Neural cell (in vitro differentiated cells): ENCODE data around the gene PTPDC1. TPM values are rescaled to one million over a fixed set of nuclear protein-coding genes. Genes with fewer than 3 reads are reported as not detected.

Source experiments
- H2AFZ ChIP-seq: fragments of 200-600, 300-800 bp; sonication (generic), shearing (Covaris generic); 2 replicates; pipeline ENCODE4 v1.6.0; 2014; ENCODE audit warnings: low read depth, mild to moderate bottlenecking, antibody characterized with exemption, low read length, moderate library complexity
- H3F3A ChIP-seq: fragments of 200-600 bp; shearing (Covaris generic); 2 replicates; pipeline ENCODE4 v1.6.1; 2016; ENCODE audit warnings: mild to moderate bottlenecking, moderate library complexity, mixed read lengths, antibody characterized with exemption, low read length; ENCODE audit not compliant: insufficient read depth, poor library complexity, severe bottlenecking
- H3K27ac ChIP-seq: fragments of 200-600, 300-800 bp; sonication (generic), shearing (Covaris generic); 2 replicates; pipeline ENCODE4 v1.5.1; 2014; ENCODE audit warnings: mild to moderate bottlenecking, low read length, moderate library complexity
- H3K27me3 ChIP-seq: fragments of 300-800, 200-600 bp; sonication (generic), shearing (Covaris generic); 2 replicates; pipeline ENCODE4 v1.6.0; 2014; ENCODE audit warnings: mild to moderate bottlenecking, low read depth, low read length, moderate library complexity; ENCODE audit not compliant: insufficient read depth
- H3K36me3 ChIP-seq: fragments of 300-800, 200-600 bp; sonication (generic), shearing (Covaris generic); 2 replicates; pipeline ENCODE4 v1.5.1; 2014; ENCODE audit warnings: mild to moderate bottlenecking, antibody characterized with exemption, low read length, moderate library complexity; ENCODE audit not compliant: insufficient read depth
- H3K4me2 ChIP-seq: fragments of 300-800, 200-600 bp; sonication (generic), shearing (Covaris generic); 2 replicates; pipeline ENCODE4 v1.6.0; 2014; ENCODE audit warnings: mild to moderate bottlenecking, low read length
- H3K4me3 ChIP-seq: fragments of 300-800, 200-600 bp; sonication (generic), shearing (Covaris generic); 2 replicates; pipeline ENCODE4 v1.5.1; 2014; ENCODE audit warnings: mild to moderate bottlenecking, low read length, moderate library complexity
- H3K79me2 ChIP-seq: fragments of 200-600 bp; shearing (Covaris generic); replicated peaks from 2 replicates; pipeline ENCODE4 v1.6.0; 2014; ENCODE audit warnings: mild to moderate bottlenecking, low read length, moderate library complexity; ENCODE audit not compliant: insufficient read depth
- H3K9ac ChIP-seq: fragments of 300-800, 200-600 bp; sonication (generic), shearing (Covaris generic); 2 replicates; pipeline ENCODE4 v1.6.1; 2016; ENCODE audit warnings: mild to moderate bottlenecking, low read length, mixed read lengths
- H3K9me2 ChIP-seq: fragments of 200-600 bp; shearing (Covaris generic); 2 replicates; pipeline ENCODE4 v1.6.1; 2016; ENCODE audit warnings: mild to moderate bottlenecking, low read length, mixed read lengths; ENCODE audit not compliant: insufficient read depth
- H3K9me3 ChIP-seq: fragments of 200-600, 300-800 bp; sonication (generic), shearing (Covaris generic); 2 replicates; pipeline ENCODE4 v1.6.1; 2016; ENCODE audit warnings: mild to moderate bottlenecking, mixed run types, low read length, moderate library complexity, mixed read lengths
- H4K20me1 ChIP-seq: fragments of 200-600 bp; shearing (Covaris generic); 2 replicates; pipeline ENCODE4 v1.6.1; 2016; ENCODE audit warnings: mild to moderate bottlenecking, mixed run types; ENCODE audit not compliant: insufficient read depth
- EP300 ChIP-seq: fragments of 450-650 bp; conservative IDR thresholded peaks from 2 replicates; pipeline ENCODE4 v1.6.1; 2014; ENCODE audit warnings: antibody characterized with exemption, mild to moderate bottlenecking, moderate library complexity; ENCODE audit not compliant: poor library complexity, severe bottlenecking
- EZH2 ChIP-seq: fragments of 200-600, 300-800 bp; shearing (Covaris generic), sonication (generic); IDR thresholded peaks from 2 replicates; pipeline ENCODE4 v1.6.1; 2014; ENCODE audit warnings: antibody characterized with exemption, low read length, borderline replicate concordance, mild to moderate bottlenecking; ENCODE audit not compliant: insufficient read depth, poor library complexity, severe bottlenecking
- MXI1 ChIP-seq: fragments of 450-650 bp; conservative IDR thresholded peaks from 2 replicates; pipeline ENCODE4 v1.6.1; 2014; ENCODE audit warnings: antibody characterized with exemption, mild to moderate bottlenecking; ENCODE audit not compliant: poor library complexity, severe bottlenecking
- POLR2AphosphoS5 ChIP-seq: IDR thresholded peaks from 2 replicates; pipeline ENCODE4 v1.6.1; 2012
- RAD21 ChIP-seq: fragments of 450-650 bp; conservative IDR thresholded peaks from 2 replicates; pipeline ENCODE4 v1.6.1; 2014; ENCODE audit warnings: antibody characterized with exemption, mild to moderate bottlenecking, moderate library complexity
- SMC3 ChIP-seq: fragments of 450-650 bp; conservative IDR thresholded peaks from 2 replicates; pipeline ENCODE4 v1.6.1; 2014; ENCODE audit warnings: antibody characterized with exemption, mild to moderate bottlenecking, moderate library complexity; ENCODE audit not compliant: poor library complexity
- TAF1 ChIP-seq: IDR thresholded peaks from 2 replicates; pipeline ENCODE4 v1.6.1; 2012; ENCODE audit warnings: low read depth
- polyA plus RNA-seq: library from polyadenylated mRNA; depleted of rRNA; stranded (reverse); fragments of >200 nt; gene quantifications from 2 replicates; pipeline ENCODE4 v1.2.3, GENCODE V29; 2014
- TF ChIP-seq, protein P1 (sequence below): fragments of 450-650 bp; IDR thresholded peaks from 2 replicates; pipeline ENCODE4 v1.5.1; 2014; ENCODE audit warnings: antibody characterized with exemption, mild to moderate bottlenecking, moderate library complexity; ENCODE audit not compliant: poor library complexity, severe bottlenecking
- TF ChIP-seq, protein P2 (sequence below): IDR thresholded peaks from 2 replicates; pipeline ENCODE4 v1.6.1; 2012; ENCODE audit warnings: borderline replicate concordance

The PTPDC1 gene
- polyA plus RNA-seq, 1 donor from 2014 or later = 23.7 TPM

DNA sequence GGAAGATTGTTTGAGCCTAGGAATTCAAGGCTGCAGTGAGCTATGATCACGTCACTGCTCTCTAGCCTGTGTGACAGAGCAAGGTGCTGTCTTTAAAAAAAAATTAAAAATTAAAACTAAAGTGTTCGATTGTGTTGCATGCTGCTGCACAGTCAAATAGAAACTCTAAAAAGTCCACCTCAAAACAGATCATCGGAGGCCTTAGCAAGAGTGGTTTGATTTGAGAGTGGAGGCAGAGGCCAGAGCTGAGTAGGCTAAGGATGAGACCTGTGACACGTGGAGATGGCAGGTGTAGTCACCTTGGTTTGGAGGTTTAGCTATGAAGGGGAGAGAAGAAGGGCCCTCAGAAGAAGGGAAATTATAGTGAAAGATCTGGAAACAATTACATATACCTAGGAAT lies 2.8 kb upstream of the PTPDC1 start:
- Histone ChIP-seq H3F3A (peaks cover 3% of the 10 kb centered on the region), H3K9me2 (no peaks in the 10 kb centered on the region), H3K9ac (no peak overlapping the region), H3K4me3 (no peak overlapping the region), H3K27ac (no peak overlapping the region), H3K79me2 (no peaks in the 10 kb centered on the region), H3K9me3 (no peaks in the 10 kb centered on the region), H3K27me3 (no peaks in the 10 kb centered on the region), H3K4me2 (no peak overlapping the region), H3K36me3 (no peaks in the 10 kb centered on the region), H4K20me1 (no peaks in the 10 kb centered on the region), H2AFZ (no peak overlapping the region)
- TF ChIP-seq, protein P1, sequence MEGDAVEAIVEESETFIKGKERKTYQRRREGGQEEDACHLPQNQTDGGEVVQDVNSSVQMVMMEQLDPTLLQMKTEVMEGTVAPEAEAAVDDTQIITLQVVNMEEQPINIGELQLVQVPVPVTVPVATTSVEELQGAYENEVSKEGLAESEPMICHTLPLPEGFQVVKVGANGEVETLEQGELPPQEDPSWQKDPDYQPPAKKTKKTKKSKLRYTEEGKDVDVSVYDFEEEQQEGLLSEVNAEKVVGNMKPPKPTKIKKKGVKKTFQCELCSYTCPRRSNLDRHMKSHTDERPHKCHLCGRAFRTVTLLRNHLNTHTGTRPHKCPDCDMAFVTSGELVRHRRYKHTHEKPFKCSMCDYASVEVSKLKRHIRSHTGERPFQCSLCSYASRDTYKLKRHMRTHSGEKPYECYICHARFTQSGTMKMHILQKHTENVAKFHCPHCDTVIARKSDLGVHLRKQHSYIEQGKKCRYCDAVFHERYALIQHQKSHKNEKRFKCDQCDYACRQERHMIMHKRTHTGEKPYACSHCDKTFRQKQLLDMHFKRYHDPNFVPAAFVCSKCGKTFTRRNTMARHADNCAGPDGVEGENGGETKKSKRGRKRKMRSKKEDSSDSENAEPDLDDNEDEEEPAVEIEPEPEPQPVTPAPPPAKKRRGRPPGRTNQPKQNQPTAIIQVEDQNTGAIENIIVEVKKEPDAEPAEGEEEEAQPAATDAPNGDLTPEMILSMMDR = no peak
- TF ChIP-seq MXI1 = no peak
- no peak for TF ChIP-seq EZH2
- TF ChIP-seq TAF1 = no peak
- no peak for TF ChIP-seq RAD21
- TF ChIP-seq POLR2AphosphoS5 = no peak
- TF ChIP-seq EP300 = no peak
- TF ChIP-seq, protein P2, sequence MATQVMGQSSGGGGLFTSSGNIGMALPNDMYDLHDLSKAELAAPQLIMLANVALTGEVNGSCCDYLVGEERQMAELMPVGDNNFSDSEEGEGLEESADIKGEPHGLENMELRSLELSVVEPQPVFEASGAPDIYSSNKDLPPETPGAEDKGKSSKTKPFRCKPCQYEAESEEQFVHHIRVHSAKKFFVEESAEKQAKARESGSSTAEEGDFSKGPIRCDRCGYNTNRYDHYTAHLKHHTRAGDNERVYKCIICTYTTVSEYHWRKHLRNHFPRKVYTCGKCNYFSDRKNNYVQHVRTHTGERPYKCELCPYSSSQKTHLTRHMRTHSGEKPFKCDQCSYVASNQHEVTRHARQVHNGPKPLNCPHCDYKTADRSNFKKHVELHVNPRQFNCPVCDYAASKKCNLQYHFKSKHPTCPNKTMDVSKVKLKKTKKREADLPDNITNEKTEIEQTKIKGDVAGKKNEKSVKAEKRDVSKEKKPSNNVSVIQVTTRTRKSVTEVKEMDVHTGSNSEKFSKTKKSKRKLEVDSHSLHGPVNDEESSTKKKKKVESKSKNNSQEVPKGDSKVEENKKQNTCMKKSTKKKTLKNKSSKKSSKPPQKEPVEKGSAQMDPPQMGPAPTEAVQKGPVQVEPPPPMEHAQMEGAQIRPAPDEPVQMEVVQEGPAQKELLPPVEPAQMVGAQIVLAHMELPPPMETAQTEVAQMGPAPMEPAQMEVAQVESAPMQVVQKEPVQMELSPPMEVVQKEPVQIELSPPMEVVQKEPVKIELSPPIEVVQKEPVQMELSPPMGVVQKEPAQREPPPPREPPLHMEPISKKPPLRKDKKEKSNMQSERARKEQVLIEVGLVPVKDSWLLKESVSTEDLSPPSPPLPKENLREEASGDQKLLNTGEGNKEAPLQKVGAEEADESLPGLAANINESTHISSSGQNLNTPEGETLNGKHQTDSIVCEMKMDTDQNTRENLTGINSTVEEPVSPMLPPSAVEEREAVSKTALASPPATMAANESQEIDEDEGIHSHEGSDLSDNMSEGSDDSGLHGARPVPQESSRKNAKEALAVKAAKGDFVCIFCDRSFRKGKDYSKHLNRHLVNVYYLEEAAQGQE = no peak
- TF ChIP-seq SMC3 = no peak

GRCh38 chr9:94081864-94082463 lies 2.3 kb upstream of the PTPDC1 start:
- H3F3A ChIP-seq = peaks cover 3% of the 10 kb centered on the region
- H3K79me2 ChIP-seq = no peaks in the 10 kb centered on the region
- H3K27ac ChIP-seq = no peak overlapping the region
- H2AFZ ChIP-seq = no peak overlapping the region
- H3K9ac ChIP-seq = no peak overlapping the region
- no peak for TF ChIP-seq SMC3
- TF ChIP-seq, protein P1 = no peak
- TF ChIP-seq POLR2AphosphoS5 = no peak
- TF ChIP-seq RAD21 = no peak
- TF ChIP-seq, protein P2 = no peak
- TF ChIP-seq TAF1 = no peak
- no peak for TF ChIP-seq EZH2
- TF ChIP-seq MXI1 = no peak
- no peak for TF ChIP-seq EP300
- no peak overlapping the region for H3K4me3 ChIP-seq
- H3K4me2 ChIP-seq = no peak overlapping the region
- no peaks in the 10 kb centered on the region for H3K36me3 ChIP-seq
- no peaks in the 10 kb centered on the region for H4K20me1 ChIP-seq
- no peaks in the 10 kb centered on the region for H3K27me3 ChIP-seq
- no peaks in the 10 kb centered on the region for H3K9me2 ChIP-seq
- H3K9me3 ChIP-seq = no peaks in the 10 kb centered on the region
